HG03175 (cell line): ENCODE data around the gene IL32.

ENCODE experiments used
- ATAC-seq: cut with Tn5 transposase; IDR thresholded peaks from one replicate; pipeline ENCODE4 v1.9.1; 2021; ENCODE audit warnings: mild to moderate bottlenecking, moderate library complexity; ENCODE audit not compliant: unreplicated experiment

Gene IL32

GRCh38 chr16:3088925-3089716 is 23.7 kb downstream of the IL32 start:
- ATAC-seq = no peak

GRCh38 chr16:3089717-3090592 is 24.5 kb downstream of the IL32 start:
- no peak for ATAC-seq

GRCh38 chr16:3091551-3091950 is 26.1 kb downstream of the IL32 start:
- ATAC-seq = no peak

DNA sequence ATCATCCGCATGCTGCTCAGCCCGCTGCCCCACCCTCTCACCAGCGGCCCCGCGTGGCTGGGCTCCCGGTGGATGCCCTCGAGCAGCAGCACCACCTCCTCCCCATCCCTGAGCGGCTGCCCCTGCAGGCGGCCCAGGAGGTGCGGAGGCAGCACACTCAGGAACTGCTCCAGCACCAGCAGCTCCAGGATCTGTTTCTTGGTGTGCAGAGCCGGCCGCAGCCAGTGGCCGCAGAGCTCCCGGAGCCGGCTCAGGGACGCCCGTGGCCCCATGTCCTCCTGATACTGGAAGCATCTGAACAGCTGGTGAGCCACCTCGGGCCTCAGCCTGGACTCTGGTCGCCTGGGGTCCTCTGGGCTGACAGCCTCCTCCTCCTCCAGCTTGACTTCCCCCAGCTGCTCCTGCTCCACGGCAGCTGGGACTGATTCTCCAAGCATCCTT is 27.1 kb downstream of the IL32 start:
- no peak for ATAC-seq

DNA sequence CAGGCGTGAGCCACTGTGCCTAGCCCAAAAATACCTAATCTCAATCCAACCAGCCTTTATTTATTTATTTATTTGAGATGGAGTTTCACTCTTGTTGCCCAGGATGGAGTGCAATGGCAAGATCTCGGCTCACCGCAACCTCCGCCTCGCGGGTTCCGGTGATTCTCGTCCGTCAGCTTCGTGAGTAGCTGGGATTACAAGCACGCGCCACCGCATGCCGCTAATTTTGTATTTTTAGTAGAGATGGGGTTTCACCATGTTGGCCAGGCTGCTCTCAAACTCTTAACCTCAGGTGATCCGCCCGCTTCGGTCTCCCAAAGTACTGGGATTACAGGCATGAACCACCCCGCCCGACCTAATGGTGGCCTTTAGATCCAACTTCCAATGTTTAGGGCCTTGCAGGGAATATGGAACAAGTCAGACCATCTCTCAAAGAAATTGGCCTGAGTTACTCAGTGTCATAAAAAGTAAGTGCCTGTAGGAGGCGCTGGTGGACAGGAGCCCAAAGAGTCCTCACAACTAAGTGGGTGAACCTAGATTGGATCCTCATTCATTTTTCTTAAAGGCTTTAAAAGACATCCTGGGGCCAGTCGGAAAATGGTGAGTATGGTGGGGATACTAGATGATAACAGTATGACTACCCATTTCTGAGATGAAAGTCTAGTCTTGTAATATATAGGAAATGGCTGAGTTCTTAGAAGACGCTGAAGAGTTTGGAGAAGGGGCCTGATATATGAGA is 29.0 kb downstream of the IL32 start:
- ATAC-seq = no peak

DNA sequence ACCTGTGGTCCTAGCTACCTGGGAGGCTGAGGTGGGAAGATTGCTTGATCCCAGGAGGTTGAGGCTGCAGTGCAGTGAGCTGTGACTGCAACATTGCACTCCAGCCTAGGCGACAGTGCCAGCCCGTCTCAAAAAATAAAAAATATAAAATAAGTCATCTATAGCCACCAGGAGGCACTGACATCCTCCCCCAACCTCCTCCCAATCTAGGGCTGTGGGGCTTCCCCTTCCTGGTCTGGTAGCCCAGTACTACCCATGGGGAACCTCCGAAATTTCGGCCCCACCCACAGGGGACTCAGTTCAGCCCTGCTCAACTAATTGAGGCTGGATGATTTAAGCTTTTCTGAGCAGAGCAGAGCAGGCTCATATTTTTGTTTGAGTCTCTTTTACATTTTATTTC is 30.4 kb downstream of the IL32 start:
- no peak for ATAC-seq

- ATAC-seq = no peak
Observed at GRCh38 chr16:3096362-3096761, 30.9 kb downstream of the IL32 start.

DNA sequence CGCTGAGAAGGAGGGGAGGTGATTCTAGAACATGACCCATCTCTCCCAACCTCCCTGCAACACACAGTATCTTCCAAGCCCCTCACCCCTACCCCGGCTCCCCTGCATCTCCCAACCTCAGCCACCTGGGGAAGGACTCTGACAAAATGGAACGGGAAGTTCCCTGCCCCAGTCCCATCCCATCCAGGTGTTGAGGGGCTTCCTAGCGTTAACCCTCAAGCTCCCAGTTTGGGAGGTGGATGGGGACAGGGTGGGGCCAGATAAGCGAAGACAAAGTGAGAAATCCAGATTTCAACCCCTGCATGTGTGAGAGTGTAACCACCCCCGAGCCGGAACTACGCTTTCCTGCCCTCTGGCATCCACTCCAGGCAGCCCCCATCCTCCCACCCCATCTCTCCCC is 31.8 kb downstream of the IL32 start:
- ATAC-seq = no peak

DNA sequence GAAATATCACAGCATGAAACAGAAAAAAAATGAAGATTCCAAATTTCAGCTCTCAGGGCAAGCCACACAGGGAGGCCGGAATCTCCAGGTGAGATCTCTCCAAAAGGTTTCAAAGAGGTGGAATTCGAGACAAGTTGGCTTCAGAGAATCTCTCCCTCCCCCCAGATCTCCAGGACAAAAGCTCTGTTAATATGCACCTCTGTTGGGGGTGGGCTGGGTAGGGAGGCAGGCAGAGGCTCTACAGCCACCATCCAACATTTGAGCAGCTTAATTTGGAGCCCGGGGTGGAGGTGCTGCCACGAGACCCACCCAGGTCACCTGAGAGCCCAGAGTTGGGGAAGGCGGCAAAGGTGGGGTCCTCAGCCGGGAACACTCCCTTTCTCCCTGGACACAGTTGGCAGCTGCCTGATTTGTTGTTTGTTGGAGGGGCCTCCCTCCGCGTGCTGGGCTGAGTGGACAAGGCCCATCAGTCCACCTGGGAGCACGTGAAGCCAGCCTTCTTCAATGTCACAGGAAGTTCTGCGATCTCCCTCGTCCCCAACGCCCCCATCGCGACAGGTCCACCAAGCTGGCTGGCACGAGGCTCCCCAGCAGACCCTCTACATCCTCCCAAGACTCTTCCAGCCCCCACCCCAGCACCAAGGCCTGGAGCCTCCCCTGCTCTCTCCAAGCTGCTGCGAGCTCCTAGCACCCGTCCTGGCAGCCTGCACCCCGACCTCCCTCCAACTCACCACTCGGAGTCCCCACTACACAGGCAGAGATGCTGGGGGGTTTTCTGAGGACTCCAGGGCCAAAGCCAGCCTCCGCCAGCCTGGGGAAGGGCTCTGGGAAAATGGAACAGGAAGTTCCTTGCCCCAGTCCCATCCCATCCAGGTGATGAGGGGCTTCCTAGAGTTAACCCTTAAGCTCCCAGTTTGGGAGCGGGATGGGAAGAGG is 33.3 kb downstream of the IL32 start, which contains the start of gene ZSCAN10:
Gene ZSCAN10 (minus strand): TSS at position 836 of the 936 bp plus-strand sequence. CDS start 6,357 bp downstream, outside the sequence.
- no peak for ATAC-seq

DNA sequence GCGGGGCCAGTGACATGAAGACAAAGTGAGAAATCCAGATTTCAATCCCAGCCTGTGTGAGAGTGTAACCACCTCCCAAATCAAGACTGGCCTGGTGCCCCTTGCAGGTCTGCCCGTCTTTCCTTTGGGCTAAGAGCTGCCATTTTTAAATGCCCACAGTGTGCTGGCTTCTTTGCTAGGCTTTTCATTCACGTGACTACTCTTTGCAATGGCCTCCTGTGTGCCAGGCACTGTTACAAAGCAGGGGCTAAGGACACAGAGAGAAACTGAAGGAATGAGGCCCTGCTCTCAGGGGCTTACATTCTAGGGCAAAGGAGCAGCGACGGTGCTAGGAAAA is 33.9 kb downstream of the IL32 start:
- ATAC-seq = no peak

- ATAC-seq = peak; percentile 61
Observed at GRCh38 chr16:3099732-3100499, 34.5 kb downstream of the IL32 start.

- ATAC-seq = no peak
Observed at GRCh38 chr16:3101018-3101840, 35.8 kb downstream of the IL32 start.

- ATAC-seq = no peak
Observed at GRCh38 chr16:3101841-3102470, 36.5 kb downstream of the IL32 start.

GRCh38 chr16:3106205-3106928 is 40.9 kb downstream of the IL32 start:
- peak; percentile 87 for ATAC-seq

GRCh38 chr16:3112058-3112880 is 46.8 kb downstream of the IL32 start, which contains the start of gene ZNF205:
Gene ZNF205 (plus strand): TSS chr16:3112586. CDS start chr16:3113431, 845 bp downstream.
- no peak for ATAC-seq

GRCh38 chr16:3112881-3113574 is 47.6 kb downstream of the IL32 start:
- no peak for ATAC-seq
